Measurements from ENCODE around the gene PIK3CB.
"Not testable (repeated sequence)": the region's sequence is repeated elsewhere in the genome, so short reads cannot be mapped to it uniquely, and the experiment has no call there.

PIK3CB gene

DNA sequence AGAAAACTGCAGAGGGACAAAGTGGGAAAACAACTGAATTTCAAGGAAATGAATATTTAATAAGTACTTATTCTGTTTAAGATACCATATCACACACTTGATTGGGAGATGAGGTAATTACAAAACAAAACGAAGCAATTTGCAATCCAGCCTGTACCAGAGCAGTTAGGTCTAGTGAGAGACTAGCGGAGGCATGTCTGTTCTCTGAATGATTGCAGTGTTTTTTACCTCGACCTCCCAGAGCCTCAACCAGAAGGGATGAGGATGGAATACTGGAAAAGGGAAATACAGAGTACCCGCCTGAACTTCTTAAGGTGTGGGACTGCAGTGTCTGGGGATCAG lies 59.5 kb downstream of the PIK3CB start:
- peak in 1 of 42 donors; percentile 10 for DNase-seq
- intact Hi-C loops (cut with DNase I): loop anchor here (2.0 kb wide), 1 partner anchor 60 kb away; the partner anchor contains the start of gene PIK3CB

DNA sequence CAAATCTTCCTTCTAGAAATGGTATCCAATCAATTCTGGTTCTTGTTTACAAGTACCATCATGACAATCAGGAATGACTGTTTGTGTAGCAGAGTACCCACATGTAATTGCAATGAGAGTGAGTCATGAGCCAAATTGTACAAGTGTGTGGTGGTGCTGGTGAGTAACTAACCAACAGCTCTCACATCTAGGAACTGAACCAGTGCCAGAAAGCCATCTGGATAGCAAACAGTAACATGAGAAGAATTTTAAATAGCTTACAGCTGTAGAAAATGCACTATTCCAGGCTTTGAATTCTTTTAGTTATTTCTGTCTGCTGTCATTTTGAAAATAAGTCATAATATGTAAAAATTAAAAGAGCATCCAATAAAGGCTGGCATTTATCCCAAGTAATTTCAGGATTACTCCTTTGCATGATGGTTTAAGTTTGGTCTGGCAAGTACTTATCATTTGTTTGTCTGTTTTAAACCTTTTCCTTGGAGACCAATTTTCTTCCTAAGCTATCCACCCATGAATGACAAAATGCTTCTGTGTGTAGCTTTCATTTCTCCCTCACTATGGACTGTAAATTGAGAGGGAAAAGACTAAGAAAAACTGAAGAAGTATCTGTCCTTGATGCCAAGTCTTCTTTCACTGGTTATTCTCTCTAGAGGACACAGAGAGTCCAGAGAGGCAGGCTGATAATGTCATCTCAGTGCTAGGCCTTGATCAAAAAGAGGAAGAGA lies 60.0 kb downstream of the PIK3CB start:
- intact Hi-C loops (cut with DNase I): loop anchor here (2.0 kb wide), 1 partner anchor 60 kb away; the partner anchor contains the start of gene PIK3CB
- DNase-seq: peak in 33 of 42 donors; percentile 20 to 93 (median 66)

DNA sequence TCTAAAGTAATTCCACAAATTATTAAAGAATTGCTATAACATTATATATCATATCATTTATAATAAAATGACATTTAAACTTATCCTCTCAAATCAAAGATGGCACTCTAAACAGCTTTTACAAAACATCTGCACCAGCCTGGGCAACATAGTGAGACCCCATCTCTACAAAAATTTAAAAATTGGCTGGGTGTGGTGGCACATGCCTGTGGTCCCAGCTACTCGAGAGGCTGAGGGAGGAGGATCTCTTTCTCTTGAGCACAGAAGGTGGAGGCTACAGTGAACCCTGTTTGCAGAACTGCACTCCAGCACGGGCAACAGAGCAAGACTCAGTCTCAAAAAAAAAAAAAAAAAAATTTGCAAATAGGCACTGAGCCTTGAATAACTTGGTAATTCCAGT lies 63.1 kb downstream of the PIK3CB start:
- intact Hi-C loops (cut with DNase I): no loop called here
- no peak for DNase-seq

DNA sequence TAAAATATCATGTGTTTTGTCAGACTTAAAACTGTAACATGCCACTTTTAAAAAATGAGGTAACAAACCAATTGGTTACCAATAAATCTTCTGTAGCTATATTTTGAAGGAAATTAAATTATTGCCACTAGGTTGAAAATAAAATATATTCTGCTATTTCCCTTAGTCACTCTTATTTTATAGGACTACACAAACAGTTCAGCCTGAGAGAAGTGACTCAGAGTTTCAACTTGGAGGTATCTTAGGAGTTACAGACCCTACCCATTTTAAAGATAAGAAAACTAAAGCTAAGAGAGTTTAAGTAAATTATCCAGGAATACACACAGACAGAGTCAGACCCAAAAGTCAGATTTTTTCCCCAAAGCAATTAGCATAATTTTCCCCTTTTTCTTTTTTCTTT lies 65.1 kb downstream of the PIK3CB start:
- no peak for DNase-seq
- intact Hi-C loops (cut with DNase I): no loop called here

DNA sequence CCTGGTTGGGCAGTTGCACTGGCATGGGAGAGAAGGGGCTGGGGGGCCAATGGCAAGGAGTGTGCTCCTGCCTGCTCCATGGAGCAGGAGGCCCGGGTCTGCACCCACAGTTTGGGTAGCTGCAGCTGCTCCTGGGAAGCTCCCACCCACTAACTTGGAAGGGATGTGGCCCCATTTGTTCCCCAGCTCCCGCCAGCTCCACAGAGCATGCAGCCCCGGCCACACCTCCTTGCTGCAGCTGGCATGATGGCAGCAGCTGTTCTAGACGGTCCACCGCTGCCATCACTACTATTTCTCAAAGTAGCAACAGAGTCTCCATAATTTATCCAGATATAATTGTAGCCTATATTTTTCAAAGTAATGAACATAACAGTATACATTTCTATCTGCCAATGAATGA lies 65.8 kb downstream of the PIK3CB start:
- intact Hi-C loops (cut with DNase I): no loop called here
- DNase-seq: no peak

DNA sequence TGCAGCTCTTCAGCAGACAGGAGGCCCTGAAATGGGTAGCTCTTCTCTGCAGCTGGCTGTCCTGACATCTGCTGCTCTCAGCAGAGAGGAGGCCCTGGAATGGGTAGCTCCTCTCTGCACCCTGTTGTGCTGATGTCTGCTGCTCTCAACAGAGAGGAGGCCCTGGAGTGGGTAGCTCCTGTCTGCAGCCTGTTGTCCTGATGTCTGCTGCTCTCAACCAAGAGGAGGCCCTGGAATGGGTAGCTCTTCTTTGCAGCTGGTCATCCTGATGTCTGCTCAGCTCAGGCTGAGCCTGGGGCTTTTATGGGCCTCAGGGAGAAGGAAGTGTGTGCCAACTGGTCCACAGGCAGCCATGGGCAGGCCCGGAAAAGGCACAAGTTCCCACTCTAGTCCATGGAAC lies 66.6 kb downstream of the PIK3CB start:
- intact Hi-C loops (cut with DNase I): no loop called here
- DNase-seq: no peak

DNA sequence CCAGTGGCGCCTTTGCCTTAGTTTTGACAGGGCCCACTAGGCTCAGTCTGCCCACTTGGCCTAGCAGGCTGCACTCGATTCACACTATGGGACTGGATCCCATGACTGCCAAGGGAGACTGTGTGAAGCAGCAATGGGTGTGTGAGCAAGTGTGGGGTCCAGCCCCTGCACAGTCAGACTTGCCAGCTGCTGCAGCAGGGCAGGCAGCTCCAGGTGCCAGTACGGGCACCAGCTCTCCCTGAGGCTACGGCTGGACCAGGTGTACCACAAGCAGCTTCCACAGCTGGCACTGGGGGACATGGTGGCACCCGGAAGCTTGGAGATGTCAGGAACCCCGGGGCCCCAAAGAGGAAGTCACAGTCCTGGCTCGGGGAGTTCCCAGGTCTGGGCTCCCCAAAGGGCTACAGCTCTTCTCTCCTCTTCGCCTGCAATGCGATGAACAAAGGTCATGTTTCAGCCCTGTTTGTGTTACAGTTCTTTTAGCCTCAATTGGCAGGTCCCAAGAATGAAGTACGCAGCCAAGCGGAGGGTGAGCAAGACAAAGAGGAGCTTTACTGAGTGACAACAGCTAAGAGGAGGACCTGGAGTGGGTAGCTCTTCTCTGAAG lies 67.1 kb downstream of the PIK3CB start:
- intact Hi-C loops (cut with DNase I): no loop called here
- no peak for DNase-seq

DNA sequence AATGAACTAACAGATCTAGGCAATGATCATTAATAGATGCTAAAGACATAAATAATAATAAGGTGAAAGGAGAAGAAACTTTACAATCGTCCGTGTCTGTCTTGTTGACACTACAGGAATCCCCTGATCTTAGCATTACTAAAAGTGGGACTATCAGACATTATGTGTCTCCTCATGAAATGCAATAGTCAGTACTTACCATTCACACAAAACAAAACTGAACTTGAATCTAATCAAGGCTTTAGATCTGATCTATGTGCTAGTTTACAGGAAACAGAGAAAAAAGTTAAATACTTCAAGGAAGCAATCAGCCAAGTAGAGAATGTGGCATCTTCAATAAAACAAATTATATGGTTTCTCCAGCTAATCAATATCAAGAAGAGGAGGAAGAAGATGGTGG lies 73.7 kb downstream of the PIK3CB start:
- no peak for DNase-seq
- intact Hi-C loops (cut with DNase I): no loop called here

DNA sequence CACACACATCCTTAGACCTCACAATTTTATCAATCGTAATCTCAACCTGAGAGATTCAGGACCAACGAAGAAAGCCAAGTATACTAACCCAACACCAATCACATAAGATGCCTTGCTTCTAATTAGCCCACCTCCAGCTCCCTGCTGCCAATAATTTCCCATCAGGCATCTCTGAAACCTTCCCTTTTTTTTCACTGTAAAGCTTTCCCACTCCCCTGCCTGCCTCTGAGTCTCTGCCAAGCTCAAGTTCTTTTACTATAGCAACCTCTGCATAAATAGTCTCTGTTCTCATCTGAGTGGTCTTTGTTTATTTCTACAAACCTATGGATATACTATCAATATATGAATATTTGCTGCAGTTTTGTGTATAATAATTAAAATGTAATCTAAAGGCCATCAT lies 86.5 kb downstream of the PIK3CB start:
- intact Hi-C loops (cut with DNase I): no loop called here
- no peak for DNase-seq

DNA sequence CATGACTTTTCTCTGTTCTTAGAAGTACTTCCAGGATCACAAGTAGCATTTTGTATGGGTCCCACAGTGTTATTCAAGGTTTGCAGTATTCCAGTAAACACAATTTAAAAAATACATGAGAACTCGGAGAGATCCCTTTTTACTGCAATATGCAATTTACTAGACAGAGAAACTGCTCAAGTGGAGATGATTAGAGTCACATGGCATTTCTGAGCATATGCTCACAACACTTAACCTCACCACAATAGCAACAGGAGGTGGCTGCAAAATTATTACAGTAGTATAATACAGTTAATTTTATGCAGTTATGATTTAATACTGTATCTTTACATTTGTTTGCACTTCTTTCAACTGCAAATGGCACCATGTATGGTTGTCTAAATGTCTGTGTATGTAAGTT lies 87.5 kb downstream of the PIK3CB start:
- intact Hi-C loops (cut with DNase I): no loop called here
- no peak for DNase-seq

DNA sequence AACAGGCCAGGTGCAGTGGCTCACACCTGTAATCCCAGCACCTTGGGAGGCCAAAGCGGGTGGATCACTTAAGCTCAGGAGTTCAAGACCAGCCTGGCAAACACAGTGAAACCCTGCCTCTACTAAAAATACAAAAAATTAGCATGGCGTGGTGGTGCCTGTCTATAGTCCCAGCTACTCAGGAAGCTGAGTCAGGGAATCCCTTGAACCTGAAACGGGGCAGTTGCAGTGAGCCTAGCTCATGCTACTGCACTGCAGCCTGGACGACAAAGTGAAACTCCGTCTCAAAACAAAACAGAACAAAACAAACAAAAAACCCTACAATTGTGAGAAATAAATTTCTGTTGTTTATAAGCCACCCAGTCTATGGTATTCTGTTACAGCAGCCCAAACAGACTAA lies 94.7 kb downstream of the PIK3CB start:
- intact Hi-C loops (cut with DNase I): no loop called here

DNA sequence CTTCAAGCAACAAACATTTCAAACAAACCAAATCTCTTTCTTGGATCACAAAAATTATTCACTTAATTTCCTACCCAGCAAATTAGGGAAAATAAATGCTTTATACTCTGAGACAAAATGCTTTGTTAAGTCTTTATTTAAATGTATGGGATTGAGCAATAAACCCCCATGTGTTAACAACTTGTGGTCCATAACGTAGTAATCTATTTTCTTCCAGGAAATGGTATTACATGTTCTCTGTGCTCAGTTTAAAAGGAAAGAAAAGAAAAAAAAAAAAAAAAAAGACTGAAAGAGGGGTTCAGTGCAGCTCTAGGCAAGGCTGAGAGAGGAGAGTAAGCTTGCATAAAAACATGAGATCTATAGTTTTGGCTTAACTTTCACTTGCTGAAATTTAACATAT lies 102.3 kb downstream of the PIK3CB start:
- DNase-seq: no peak
- intact Hi-C loops (cut with DNase I): no loop called here

More for the DNA sequence above, 94.7 kb downstream of the PIK3CB start:
- no peak for DNase-seq

DNA sequence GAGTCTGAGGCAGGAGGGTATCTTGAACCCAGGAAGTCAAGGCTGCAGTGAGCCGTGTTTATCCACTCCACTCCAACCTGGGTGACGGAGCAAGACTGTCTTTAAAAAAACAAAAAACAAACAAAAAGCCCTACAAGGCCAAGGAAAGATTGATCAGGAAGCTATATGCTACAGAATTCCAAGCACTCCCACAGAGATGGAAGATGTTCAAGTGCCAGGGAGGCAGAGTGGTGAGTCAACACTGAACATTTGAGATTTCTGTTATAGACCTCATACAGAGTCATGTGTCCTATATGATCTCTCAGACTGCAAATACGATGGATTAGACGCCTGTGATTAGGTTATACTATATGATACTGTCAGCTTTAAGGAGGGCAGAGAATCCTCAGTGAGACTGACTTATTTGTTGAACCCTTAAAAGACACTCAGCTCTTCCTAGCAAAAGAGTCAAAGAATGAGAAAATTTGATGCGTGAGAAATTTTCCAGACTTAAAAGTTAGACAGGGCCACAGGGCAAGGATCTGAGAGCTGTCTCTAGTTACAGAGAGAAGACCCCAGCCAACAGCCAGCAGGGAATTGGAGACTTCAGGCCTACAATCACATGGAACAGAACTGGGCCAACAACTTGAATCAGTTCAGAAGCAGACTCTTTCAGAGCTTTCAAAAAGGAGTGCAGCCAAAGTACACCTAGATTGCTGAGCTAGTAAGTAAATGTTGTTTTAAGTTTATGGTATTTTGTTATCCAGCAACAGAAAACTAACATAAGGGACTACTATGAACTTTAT lies 107.6 kb downstream of the PIK3CB start:
- intact Hi-C loops (cut with DNase I): no loop called here
- DNase-seq: peak in 1 of 42 donors; percentile 23

DNA sequence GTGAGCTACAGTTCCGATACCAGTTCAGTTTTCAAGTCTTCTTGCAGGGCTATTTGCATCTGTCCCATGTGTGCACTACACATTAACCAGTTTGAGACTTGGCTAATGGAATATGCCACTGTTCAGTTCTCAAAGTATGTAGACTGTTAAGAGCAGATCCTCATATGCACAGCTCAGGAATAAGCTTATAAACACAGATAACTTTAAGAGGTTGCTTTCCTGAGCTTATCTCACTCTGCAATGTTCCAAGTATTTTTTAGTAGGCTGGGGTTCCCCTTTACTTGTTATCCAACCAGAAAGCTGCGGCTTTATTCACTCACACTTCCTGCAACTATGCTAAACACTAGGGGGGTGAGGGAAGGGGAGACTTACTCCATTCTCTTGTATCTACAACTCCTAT lies 108.7 kb downstream of the PIK3CB start:
- intact Hi-C loops (cut with DNase I); DNase-seq: not testable (repeated sequence)

DNA sequence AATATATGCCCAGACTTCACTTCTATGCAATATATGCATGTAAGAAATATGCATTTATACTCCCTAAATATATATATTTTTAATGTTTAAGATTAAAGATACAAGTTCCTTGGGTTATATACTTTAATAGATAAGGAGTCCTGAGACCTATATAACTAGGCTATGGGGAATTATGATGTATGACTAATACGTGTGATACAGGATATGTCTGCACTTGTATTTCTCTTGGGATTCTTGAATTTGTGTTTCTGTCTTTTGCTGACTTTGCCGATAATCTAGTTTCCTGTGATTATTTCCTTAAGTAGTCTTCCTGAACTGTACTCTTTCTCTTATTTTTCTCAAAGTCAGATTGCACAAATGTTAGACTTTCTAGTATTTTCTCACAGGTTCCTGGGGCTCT lies 109.6 kb downstream of the PIK3CB start:
- intact Hi-C loops (cut with DNase I): no loop called here
- no peak for DNase-seq

DNA sequence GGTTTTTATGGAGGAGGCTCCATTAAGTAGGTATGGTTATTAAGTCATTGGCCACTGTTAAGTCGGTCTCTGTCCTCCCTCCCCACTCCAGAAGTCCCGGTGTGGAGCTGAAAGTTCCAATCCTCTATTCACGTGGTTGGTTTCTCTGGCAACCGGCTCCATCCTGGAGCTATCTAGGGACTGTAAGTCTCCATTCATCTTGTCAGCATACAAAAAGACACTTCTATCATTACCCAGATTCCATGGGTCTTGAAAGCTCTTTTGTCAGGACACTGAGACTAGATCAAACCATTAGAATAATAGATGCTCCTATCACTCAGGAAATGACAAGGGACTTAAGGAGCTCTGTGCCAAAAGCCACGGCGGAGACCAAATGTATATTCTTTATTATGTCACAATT lies 110.3 kb downstream of the PIK3CB start:
- DNase-seq: peak in 3 of 42 donors; percentile 12 to 48 (median 26)
- intact Hi-C loops (cut with DNase I): no loop called here

DNA sequence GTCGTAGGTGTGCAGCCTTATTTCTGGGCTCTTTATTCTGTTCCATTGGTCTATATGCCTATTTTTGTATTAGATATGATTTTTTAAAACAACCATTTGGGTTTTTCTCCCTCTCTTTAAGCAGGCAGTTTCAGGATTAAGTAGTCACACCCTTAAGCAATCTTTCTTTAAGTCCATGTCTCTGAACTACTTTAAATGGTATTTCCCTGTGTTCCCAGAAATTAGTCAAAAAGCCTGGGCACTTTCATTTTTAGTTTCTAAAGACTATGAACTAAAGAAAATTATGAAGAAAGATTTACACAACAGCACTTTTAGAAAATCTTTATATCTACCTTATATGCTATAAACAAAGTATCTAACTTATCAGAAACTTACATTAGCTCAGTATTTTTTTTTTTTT lies 115.9 kb downstream of the PIK3CB start:
- DNase-seq: no peak
- intact Hi-C loops (cut with DNase I): no loop called here

DNA sequence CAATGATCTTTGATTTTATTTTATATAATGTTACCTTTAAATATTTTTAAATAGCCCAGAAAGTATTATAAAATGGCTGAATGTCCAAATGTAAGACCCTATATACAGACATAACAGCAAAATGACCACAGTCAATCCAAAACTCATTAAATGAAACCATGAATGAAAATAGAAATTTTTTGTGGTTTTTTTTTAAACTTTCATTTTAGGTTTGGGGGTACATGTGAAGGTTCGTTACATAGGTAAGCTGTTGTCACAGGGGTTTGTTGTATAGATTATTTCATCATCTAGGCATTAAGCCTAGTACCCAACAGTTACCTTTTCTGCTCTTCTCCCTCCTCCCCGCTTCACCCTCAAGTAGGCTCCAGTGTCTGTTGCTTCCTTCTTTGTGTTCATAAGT lies 117.4 kb downstream of the PIK3CB start:
- DNase-seq: no peak
- intact Hi-C loops (cut with DNase I): no loop called here

DNA sequence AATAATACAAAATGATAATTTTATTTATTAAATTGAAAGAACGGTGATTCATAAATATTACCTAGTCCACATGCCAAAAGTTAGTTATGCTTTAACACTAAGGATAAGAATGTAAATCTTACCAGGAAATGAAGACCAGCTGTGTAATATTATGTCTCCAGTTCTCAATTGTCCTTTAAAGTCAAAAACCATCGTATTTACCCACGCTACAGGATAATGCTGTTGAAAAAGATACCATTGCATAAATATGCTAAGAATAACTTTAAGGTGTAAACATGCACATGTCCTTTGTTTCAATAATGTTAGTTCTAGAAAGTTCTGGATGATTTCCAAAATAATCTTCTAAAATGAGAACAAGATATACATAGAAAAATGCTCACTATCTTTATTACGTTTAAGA lies 122.6 kb downstream of the PIK3CB start:
- no peak for DNase-seq
- intact Hi-C loops (cut with DNase I): no loop called here

DNA sequence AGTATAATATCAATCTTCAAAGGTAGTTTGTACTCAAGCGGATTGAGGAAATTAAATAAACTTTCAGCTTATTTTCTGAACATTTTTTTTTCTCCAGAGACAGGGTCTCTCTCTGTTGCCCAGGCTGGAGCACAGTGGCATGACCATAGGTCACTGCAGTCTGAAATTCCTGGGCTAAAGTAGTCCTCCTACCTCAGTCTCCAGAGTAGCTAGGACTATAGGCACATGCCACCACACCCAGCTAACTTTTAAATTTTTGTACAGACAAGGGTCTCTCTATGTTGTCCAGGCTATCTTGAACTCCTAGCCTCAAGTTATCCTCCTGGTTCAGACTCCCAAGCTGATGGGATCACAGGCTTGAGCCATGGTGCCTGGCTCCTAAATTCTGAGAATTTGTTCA lies 129.1 kb downstream of the PIK3CB start:
- DNase-seq: no peak
- intact Hi-C loops (cut with DNase I): no loop called here
